Endothelial cell of hepatic sinusoid (primary cell): ENCODE measurements around the gene XIRP2.
"Not testable (repeated sequence)": the region's sequence is repeated elsewhere in the genome, so short reads cannot be mapped to it uniquely, and the experiment has no call there.

Experiments used
- in situ Hi-C: cut with HindIII; loops from 2 replicates; pipeline ENCODE4 v1.10.0; 2017; ENCODE audit warnings: low sequenced_read_pairs

XIRP2 gene

DNA sequence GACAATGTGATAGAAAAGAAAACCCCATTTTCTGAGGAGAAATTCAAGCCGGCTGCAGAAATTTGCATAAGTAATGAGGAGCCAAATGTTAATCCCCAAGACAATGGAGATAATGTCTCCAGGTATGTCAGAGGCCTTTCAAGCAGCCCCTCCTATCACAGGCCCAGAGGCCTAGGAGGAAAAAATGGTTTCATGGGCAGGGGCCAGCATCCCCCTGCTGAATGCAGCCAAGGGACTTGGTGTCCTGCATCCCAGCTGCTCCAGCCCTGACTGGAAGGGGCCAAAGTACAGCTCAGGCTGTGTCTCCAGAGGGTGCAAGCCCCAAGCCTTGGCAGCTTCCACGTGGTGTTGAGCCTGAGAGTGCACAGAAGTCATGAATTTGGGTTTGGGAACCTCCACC lies 380.0 kb downstream of the XIRP2 start:
- in situ Hi-C loops = not testable (repeated sequence)

- in situ Hi-C loops = no loop called here
These were observed 383.7 kb downstream of the XIRP2 start for GRCh38 chr2:167271932-167272331.

GRCh38 chr2:167275046-167275445 lies 386.8 kb downstream of the XIRP2 start:
- in situ Hi-C loops = loop anchor here (5.0 kb wide), 1 partner anchor 92 kb away; no protein-coding TSS in a partner anchor

DNA sequence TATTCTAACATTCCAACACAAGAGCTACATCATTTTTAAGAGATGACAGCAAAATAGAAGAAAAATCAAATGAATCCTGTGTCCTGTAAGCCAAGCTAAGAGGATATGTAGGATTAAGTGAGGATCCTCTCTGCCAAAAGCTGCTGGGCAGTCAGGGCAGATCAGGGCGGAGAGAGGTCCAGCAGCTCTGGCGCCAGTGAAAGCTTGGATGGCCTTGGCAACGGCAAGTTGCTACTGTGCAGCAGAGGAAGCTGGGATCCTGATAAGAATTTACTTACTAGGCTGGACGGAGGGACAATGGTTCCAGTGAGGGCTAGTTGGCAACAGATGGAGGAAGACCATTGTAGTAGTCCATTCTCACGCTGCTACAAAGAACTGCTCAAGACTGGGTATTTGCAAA lies 391.5 kb downstream of the XIRP2 start:
- in situ Hi-C loops = loop anchor here (5.0 kb wide), 1 partner anchor 87 kb away; no protein-coding TSS in a partner anchor

DNA sequence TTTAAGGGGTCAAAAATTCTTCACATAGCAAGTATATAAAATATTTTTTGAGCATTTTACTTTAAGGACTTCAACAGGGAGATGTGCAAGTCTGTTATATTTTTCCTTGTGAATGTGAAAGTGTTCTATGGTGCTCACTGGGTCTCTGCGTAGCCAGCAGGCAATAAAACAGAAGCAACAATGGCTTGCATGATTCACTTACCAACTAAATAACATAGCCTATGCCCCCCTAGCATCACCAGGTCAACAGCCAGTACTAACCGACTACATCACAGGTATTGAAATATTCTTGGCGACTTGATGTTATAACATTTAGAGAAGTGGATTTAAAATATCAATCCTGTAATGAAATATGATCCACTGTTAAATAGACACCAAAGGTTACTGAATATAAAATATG lies 398.9 kb downstream of the XIRP2 start:
- in situ Hi-C loops = no loop called here

DNA sequence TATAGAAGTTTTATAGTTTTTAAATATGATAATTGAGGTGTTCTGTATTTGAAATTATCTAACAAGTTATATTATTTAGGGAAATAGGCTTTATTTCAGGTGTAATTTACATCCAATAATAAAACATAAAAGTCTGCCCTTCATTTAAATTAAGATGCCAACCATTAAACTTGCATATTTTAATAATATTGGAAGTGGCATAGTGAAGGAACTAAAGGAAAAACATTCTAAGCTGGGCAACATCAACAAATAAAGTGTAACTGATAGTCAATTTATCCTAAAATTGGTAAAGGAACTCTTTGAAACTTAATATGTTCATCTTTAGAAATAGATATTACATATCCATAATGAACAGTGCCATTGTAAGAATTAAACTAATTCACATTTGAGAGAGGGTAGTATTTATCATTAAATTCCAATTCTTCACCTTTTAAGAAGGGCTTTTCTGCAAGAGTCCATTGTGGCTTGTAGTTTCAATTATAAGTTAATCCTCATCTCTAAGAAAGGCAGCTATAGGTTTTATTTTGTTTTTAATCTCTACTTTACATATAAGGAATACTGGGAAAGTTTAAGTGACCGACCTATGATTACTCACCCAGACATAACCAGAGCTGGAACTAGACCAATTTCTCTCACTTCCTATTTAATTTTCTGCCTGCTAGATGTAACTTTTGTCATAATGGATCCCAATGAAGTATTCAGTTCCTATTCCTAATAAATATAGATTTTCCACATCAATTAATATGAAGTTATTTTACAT lies 401.6 kb downstream of the XIRP2 start:
- in situ Hi-C loops = no loop called here

- in situ Hi-C loops = no loop called here
These were observed 404.3 kb downstream of the XIRP2 start, which contains the start of gene B3GALT1 for GRCh38 chr2:167292430-167293171. Gene B3GALT1 (plus strand): TSS chr2:167293001.

GRCh38 chr2:167293172-167293781 lies 405.0 kb downstream of the XIRP2 start:
- in situ Hi-C loops = no loop called here

- in situ Hi-C loops = no loop called here
These were observed 405.9 kb downstream of the XIRP2 start for GRCh38 chr2:167293943-167294775.

DNA sequence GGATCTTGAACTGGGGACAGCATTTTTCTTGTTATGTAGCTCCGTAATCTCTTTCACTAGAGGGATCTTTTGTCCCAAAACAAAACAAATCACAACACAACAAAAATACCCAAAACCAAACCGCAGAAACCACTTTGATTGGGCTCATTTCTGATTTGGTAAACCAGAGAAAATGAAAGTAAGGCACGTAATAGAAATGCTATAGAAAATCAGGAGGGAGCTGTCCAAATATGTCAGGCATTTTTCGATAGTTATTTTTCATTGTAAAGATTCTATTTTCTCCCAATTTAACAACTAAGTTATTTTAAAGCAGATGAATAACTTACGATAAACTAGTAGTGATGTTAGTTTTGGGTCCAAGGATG lies 406.5 kb downstream of the XIRP2 start:
- in situ Hi-C loops = loop anchor here (5.0 kb wide), 1 partner anchor 43 kb away; no protein-coding TSS in a partner anchor

DNA sequence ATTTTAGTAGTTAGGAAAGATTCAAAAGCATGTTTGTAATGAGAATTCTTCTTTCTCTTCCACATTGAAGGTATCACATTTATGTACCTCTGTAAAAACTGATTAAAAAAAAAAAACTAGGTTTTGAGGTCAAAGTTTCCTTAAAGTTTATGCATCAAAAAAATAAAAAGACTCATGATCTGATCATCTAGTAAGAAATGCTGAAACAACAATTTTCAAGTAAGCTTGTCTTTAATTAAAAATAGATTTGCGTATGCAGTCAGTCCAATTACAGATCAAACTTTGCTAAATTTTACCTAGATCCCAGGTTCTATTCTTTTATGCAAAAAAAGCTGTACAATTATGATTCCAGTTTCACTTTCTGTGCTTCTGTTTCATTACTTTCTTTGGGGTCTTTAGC lies 409.0 kb downstream of the XIRP2 start:
- in situ Hi-C loops = loop anchor here (5.0 kb wide), 1 partner anchor 40 kb away; no protein-coding TSS in a partner anchor

DNA sequence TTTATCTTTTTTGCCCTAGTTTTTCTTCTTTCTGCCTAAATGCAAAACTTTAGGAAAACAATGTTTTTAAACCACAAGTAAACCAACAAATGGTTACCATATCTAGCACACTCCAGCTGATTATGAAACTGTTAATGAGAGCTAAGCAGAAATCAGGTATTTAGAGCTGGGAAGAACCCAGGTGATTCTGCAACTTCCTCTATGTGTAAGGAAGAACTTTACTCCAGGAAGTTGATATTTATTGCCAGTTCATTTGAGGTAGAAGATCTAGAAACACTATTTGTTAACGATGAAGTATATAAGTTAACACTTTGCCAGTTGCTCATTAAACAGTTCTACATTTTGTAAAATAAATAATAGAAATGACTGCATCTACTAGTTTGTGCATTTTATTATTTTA lies 409.7 kb downstream of the XIRP2 start:
- in situ Hi-C loops = loop anchor here (5.0 kb wide), 1 partner anchor 39 kb away; no protein-coding TSS in a partner anchor
